Stimulated activated naive CD8-positive, alpha-beta T cell treated with anti-CD3 and anti-CD28 coated beads, Interleukin-15, Interleukin-2, amounts not matched to agents 100 ng/mL and 50 ng/mL, for 24 hours (primary cell): Measurements from ENCODE around the gene OR4X2.
"Not testable (repeated sequence)": the region's sequence is repeated elsewhere in the genome, so short reads cannot be mapped to it uniquely, and the experiment has no call there.

Experiments used
- H3K27ac Mint-ChIP-seq: one replicate; pipeline ENCODE4 v1.8.0; 2021; ENCODE audit warnings: mild to moderate bottlenecking, mixed read lengths
- H3K27me3 Mint-ChIP-seq: one replicate; pipeline ENCODE4 v1.8.0; 2021; ENCODE audit warnings: mixed read lengths
- H3K36me3 Mint-ChIP-seq: one replicate; pipeline ENCODE4 v1.8.0; 2021; ENCODE audit warnings: low read depth, mixed read lengths
- H3K4me1 Mint-ChIP-seq: one replicate; pipeline ENCODE4 v1.8.0; 2021; ENCODE audit warnings: low read depth, mixed read lengths
- H3K4me3 Mint-ChIP-seq: one replicate; pipeline ENCODE4 v1.8.0; 2021; ENCODE audit warnings: mild to moderate bottlenecking, mixed read lengths
- H3K9me3 Mint-ChIP-seq: one replicate; pipeline ENCODE4 v1.8.0; 2021; ENCODE audit warnings: mixed read lengths

The OR4X2 gene, protein sequence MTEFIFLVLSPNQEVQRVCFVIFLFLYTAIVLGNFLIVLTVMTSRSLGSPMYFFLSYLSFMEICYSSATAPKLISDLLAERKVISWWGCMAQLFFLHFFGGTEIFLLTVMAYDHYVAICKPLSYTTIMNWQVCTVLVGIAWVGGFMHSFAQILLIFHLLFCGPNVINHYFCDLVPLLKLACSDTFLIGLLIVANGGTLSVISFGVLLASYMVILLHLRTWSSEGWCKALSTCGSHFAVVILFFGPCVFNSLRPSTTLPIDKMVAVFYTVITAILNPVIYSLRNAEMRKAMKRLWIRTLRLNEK

DNA sequence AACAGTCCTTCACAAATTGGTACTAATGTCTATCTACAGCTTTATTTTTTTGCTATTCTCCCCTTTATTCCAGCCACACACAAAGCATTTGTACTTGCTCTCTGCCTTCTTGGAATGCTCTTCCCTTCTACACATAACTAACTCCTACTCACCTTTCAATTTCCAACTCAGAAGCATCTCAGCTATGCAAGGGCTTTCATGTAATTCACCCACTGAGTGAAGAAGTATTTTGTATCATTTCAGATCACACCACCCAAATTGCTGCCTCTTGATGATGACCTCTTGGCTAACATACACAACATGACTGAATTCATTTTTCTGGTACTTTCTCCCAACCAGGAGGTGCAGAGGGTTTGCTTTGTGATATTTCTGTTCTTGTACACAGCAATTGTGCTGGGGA is at the start of gene OR4X2:
OR4X2 (plus strand) TSS at position 301 of the 400 bp plus-strand sequence; CDS start at position 301, 0 bp downstream.
- Mint-ChIP-seq H3K36me3 (no peaks in the 10 kb centered on the region), H3K9me3 (peaks cover 7% of the 10 kb centered on the region), H3K4me3 (no peak within 1 kb of the TSS), H3K4me1 (no peaks in the 10 kb centered on the region), H3K27ac (no peak within 1 kb of the TSS), H3K27me3 (peaks cover 13% of the 10 kb centered on the region)

GRCh38 chr11:48207881-48208280 is 37.0 kb upstream of the OR4X2 start:
- Mint-ChIP-seq H3K27ac (no peak overlapping the region), H3K27me3 (peaks cover 20% of the 10 kb centered on the region), H3K4me3 (no peak overlapping the region), H3K4me1 (no peaks in the 10 kb centered on the region), H3K9me3 (no peaks in the 10 kb centered on the region), H3K36me3 (no peaks in the 10 kb centered on the region)

- H3K27me3 Mint-ChIP-seq, result peaks cover 22% of the 10 kb centered on the region
- H3K9me3 Mint-ChIP-seq, result no peaks in the 10 kb centered on the region
- H3K36me3 Mint-ChIP-seq, result no peaks in the 10 kb centered on the region
- H3K4me3 Mint-ChIP-seq, result no peak overlapping the region
- no peaks in the 10 kb centered on the region for H3K4me1 Mint-ChIP-seq
- H3K27ac Mint-ChIP-seq, result no peak overlapping the region
Measured at GRCh38 chr11:48210052-48210451, 34.9 kb upstream of the OR4X2 start.

- no peaks in the 10 kb centered on the region for H3K36me3 Mint-ChIP-seq
Measured at GRCh38 chr11:48216510-48216909, 28.4 kb upstream of the OR4X2 start, which contains the start of gene OR4B1. Gene OR4B1, plus strand, starts transcription at chr11:48216810. Its CDS starts 0 bp downstream, at chr11:48216810.

GRCh38 chr11:48228761-48229160 is 16.1 kb upstream of the OR4X2 start:
- H3K4me3 Mint-ChIP-seq, result no peak overlapping the region
- no peaks in the 10 kb centered on the region for H3K36me3 Mint-ChIP-seq
- peaks cover 4% of the 10 kb centered on the region for H3K27me3 Mint-ChIP-seq
- H3K27ac Mint-ChIP-seq, result no peak overlapping the region
- H3K4me1 Mint-ChIP-seq, result no peaks in the 10 kb centered on the region
- peaks cover 8% of the 10 kb centered on the region for H3K9me3 Mint-ChIP-seq

More at GRCh38 chr11:48216510-48216909, 28.4 kb upstream of the OR4X2 start, which contains the start of gene OR4B1:
- Mint-ChIP-seq H3K27me3 (peaks cover 3% of the 10 kb centered on the region), H3K4me1 (no peaks in the 10 kb centered on the region), H3K4me3 (no peak within 1 kb of the TSS), H3K9me3 (no peaks in the 10 kb centered on the region), H3K27ac (no peak within 1 kb of the TSS)

DNA sequence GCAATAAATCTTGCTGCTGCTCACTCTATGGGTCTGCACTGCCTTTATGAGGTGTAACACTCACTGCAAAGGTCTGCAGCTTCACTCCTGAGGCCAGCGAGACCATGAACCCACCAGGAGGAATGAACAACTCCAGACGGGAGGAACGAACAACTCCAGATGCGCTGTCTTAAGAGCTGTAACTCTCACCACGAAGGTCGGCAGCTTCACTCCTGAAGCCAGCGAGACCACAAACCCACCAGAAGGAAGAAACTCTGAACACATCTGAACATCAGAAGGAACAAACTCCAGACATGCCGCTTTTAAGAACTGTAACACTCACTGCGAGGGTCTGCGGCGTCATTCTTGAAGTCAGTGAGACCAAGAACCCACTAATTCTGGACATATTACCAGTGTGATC is 14.8 kb upstream of the OR4X2 start:
- H3K36me3 Mint-ChIP-seq, H3K4me1 Mint-ChIP-seq, H3K27me3 Mint-ChIP-seq: not testable (repeated sequence)

DNA sequence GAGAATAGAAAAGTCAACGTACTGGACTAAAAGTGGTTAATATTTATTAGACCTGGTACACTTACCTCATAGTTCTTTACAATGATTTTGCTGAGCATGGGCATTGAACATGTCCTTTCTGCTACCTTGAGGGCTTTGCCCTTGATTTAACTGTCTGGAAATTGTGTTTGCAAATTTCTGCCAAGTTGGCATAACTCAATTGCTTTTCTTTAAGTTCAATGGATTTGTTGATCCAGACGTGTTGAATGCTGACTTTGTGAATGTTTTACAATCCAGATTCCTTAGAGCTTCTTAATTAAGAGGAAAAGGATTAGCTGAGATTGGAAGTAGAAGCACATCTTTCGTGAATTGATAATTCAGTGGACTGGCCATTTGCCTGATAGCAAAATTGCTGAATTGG is 7.2 kb upstream of the OR4X2 start:
- no peak overlapping the region for H3K27ac Mint-ChIP-seq
- H3K4me1 Mint-ChIP-seq, result no peaks in the 10 kb centered on the region
- H3K27me3 Mint-ChIP-seq, result peaks cover 14% of the 10 kb centered on the region
- H3K4me3 Mint-ChIP-seq, result no peak overlapping the region
- peaks cover 5% of the 10 kb centered on the region for H3K9me3 Mint-ChIP-seq
- no peaks in the 10 kb centered on the region for H3K36me3 Mint-ChIP-seq

More for the DNA sequence above, 14.8 kb upstream of the OR4X2 start:
- H3K9me3 Mint-ChIP-seq, H3K27ac Mint-ChIP-seq, H3K4me3 Mint-ChIP-seq: not testable (repeated sequence)

- Mint-ChIP-seq H3K4me1 (no peaks in the 10 kb centered on the region), H3K4me3 (no peak overlapping the region), H3K27ac (no peak overlapping the region), H3K36me3 (no peaks in the 10 kb centered on the region), H3K9me3 (no peaks in the 10 kb centered on the region), H3K27me3 (peaks cover 12% of the 10 kb centered on the region)
Measured at GRCh38 chr11:48242501-48242900, 2.4 kb upstream of the OR4X2 start.

DNA sequence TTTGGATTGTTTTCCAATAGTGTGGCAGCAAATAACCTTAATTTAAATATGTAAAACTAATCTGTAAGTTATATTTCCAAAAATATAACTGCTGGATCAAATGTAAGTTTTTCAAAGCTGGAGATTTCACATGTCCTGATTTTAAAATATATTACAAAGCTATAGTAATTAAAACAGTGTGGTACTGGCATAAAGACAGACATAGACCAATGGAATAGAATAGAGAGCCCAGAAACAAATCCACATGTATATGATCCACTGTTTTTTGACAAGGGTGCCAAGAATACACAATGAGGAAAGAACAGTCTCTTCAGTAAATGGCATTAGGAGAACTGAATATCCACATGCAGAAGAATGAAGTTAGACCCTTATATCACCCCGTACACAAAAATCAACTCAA is 4.0 kb downstream of the OR4X2 start:
- no peaks in the 10 kb centered on the region for H3K36me3 Mint-ChIP-seq
- H3K4me3 Mint-ChIP-seq, result no peak overlapping the region
- peaks cover 14% of the 10 kb centered on the region for H3K27me3 Mint-ChIP-seq
- H3K9me3 Mint-ChIP-seq, result peaks cover 7% of the 10 kb centered on the region
- no peak overlapping the region for H3K27ac Mint-ChIP-seq
- no peaks in the 10 kb centered on the region for H3K4me1 Mint-ChIP-seq

GRCh38 chr11:48261600-48261999 is 16.7 kb downstream of the OR4X2 start:
- no peak overlapping the region for H3K27ac Mint-ChIP-seq
- H3K9me3 Mint-ChIP-seq, result no peaks in the 10 kb centered on the region
- H3K4me3 Mint-ChIP-seq, result no peak overlapping the region
- H3K36me3 Mint-ChIP-seq, result no peaks in the 10 kb centered on the region
- H3K4me1 Mint-ChIP-seq, result no peaks in the 10 kb centered on the region
- peaks cover 14% of the 10 kb centered on the region for H3K27me3 Mint-ChIP-seq

- no peaks in the 10 kb centered on the region for H3K4me1 Mint-ChIP-seq
- no peaks in the 10 kb centered on the region for H3K36me3 Mint-ChIP-seq
- H3K27me3 Mint-ChIP-seq, result no peaks in the 10 kb centered on the region
- H3K27ac Mint-ChIP-seq, result no peak within 1 kb of the TSS
- no peak within 1 kb of the TSS for H3K4me3 Mint-ChIP-seq
- H3K9me3 Mint-ChIP-seq, result no peaks in the 10 kb centered on the region
Measured at GRCh38 chr11:48263423-48263911, 18.6 kb downstream of the OR4X2 start, which contains the start of gene OR4X1. Gene OR4X1, plus strand, starts transcription at chr11:48263861. Its CDS starts 0 bp downstream, at chr11:48263861.

DNA sequence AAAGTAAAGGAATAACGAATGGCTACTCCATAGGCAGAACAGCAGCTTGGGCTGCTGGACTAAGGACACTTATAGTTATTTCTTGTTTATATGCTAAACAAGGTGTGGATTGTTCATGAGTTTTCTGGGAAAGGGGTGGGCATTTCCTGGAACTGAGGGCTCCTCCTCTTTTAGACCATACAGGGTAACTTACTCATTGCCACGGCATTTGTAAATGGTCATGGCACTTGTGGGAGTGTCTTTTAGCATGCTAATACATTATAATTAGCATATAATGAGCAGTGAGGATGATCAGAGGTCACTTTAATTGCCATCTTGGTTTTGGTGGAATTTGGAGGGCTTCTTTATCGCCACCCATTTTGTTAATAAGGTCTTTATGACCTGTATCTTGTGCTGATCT is 25.7 kb downstream of the OR4X2 start:
- Mint-ChIP-seq H3K4me1 (no peaks in the 10 kb centered on the region), H3K4me3 (no peak overlapping the region), H3K27ac (no peak overlapping the region), H3K36me3 (no peaks in the 10 kb centered on the region), H3K27me3 (peaks cover 6% of the 10 kb centered on the region), H3K9me3 (no peaks in the 10 kb centered on the region)

DNA sequence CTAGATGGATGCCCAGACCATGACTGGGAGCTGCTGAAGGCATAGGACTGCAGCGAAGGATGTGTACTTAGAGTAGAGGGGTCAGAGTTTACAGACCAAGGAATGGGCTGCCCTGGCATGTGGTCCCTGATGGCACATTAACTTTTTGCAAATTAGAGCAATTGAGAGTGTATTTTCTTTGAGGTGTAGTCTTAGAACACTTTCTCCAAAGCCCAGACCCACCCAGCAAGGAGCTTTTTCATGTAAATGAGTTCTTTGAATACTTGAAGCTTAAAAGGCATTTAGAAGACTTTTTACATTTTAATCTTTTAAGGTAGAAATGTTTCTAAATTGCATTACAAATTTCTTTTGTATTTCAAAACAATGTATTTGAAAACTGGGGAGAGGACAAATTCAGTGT is 27.7 kb downstream of the OR4X2 start:
- H3K4me1 Mint-ChIP-seq, result no peaks in the 10 kb centered on the region
- no peaks in the 10 kb centered on the region for H3K36me3 Mint-ChIP-seq
- peaks cover 6% of the 10 kb centered on the region for H3K27me3 Mint-ChIP-seq
- H3K9me3 Mint-ChIP-seq, result no peaks in the 10 kb centered on the region
- H3K4me3 Mint-ChIP-seq, result no peak overlapping the region
- no peak overlapping the region for H3K27ac Mint-ChIP-seq
